H1 (cell line): ENCODE results near the gene GSG1L2. TPM values are rescaled to one million over a fixed set of nuclear protein-coding genes. Genes with fewer than 3 reads are reported as not detected.

Experiments
- CEBPB ChIP-seq: IDR thresholded peaks from 2 replicates; pipeline ENCODE4 v1.6.1; 2012; ENCODE audit warnings: low read depth, low read length
- CTBP2 ChIP-seq: IDR thresholded peaks from 2 replicates; pipeline ENCODE4 v1.7.0; 2011; ENCODE audit warnings: borderline replicate concordance, mild to moderate bottlenecking, moderate library complexity, mixed read lengths, low read length; ENCODE audit not compliant: insufficient read depth, insufficient read length
- EGR1 ChIP-seq: IDR thresholded peaks from 2 replicates; pipeline ENCODE4 v1.6.1; 2011; ENCODE audit warnings: low read depth, low read length, borderline replicate concordance
- SP1 ChIP-seq: IDR thresholded peaks from 2 replicates; pipeline ENCODE4 v1.6.1; 2011; ENCODE audit warnings: low read depth, low read length
- SP4 ChIP-seq: IDR thresholded peaks from 2 replicates; pipeline ENCODE4 v1.6.1; 2012; ENCODE audit warnings: low read length, inconsistent platforms
- SUZ12 ChIP-seq: fragments of 200-600 bp; sonication (generic); IDR thresholded peaks from 2 replicates; pipeline ENCODE4 v1.6.1; 2012; ENCODE audit warnings: mild to moderate bottlenecking, inconsistent platforms, low read length, moderate library complexity, mixed read lengths
- polyA plus RNA-seq, 7 experiments: library from polyadenylated mRNA; depleted of rRNA in 3 of 7; stranded (reverse) in 5 of 7; unstranded in 2 of 7; fragments of >200 nt in 5 of 7; fragments of 200-250 nt in 2 of 7; gene quantifications; 1 replicate in 5 of 7; 2 replicates in 1 of 7; 4 replicates in 1 of 7; pipeline versions ENCODE4 v1.2.1 to v1.2.3, GENCODE V29; 2011 to 2013; ENCODE audit warnings: missing spikeins in 2 of 7, mixed read lengths in 2 of 7
- total RNA-seq: library from RNA; stranded (reverse); fragmentation: NEBNext Ultra II Directional; extraction: Animal tissue kit (Norgen Biotek cat#: 25700); gene quantifications from 2 replicates; pipeline ENCODE4 v1.2.1, GENCODE V29; 2021

GSG1L2 gene
- total and polyA plus RNA-seq, 2 of the 8 experiments (the other 6 are each of a cell fraction or from before 2014, with no cell fraction given), result not detected

DNA sequence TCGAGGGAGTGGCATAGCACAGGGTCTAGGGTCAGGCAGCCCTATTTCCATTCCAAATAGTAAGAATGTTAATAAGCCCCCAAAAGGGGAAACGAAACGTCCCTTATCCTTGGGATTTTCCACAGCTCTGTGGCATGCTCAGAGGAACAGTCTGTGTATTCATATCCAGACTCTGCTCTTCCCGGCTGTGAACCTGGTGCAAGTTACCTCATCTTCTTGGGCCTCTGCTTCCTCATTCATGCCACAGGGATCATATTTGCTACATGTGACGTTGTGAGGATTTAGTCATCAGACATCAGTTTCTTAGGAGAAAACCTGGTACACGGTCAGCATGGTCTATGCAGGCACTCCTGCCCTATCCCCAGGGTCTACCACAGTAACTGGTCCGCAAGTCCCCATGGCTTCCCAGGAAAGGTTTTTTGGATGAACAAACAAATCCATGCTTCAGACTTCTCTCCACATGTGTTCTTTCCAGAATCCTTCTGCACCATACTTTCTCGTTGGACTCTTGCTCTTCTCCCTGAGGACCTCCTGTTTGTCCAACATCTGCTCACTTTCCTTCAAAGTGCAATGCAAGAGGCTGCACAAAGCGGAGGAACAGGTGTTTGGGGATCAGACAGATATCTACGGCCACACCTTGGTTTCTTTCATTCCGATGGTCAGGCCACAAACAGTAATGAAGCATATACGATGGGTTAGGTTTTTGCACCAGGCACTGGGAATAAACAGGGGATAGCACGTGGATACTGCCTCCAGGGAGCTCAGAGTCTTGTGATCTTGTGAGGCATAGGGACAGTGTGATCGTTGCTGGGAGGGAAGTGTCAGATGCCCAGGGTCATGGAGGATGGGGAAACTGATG is 21.5 kb upstream of the GSG1L2 start (continued):
- TF ChIP-seq SUZ12 (no peak), CTBP2 (no peak), SP4 (no peak), EGR1 (no peak), CEBPB (no peak), SP1 (no peak)
